NCI-H524 (cell line): ENCODE results near the gene NSG1.
A peak's percentile ranks its signal among the peaks of the same experiment; 100 is the strongest.
"Not testable (repeated sequence)": the region's sequence is repeated elsewhere in the genome, so short reads cannot be mapped to it uniquely, and the experiment has no call there.

Source experiments
- DNase-seq, 2 experiments: peaks; one replicate each; lab custom pipeline; 2025; lab: John Stamatoyannopoulos, UW

The NSG1 gene, protein sequence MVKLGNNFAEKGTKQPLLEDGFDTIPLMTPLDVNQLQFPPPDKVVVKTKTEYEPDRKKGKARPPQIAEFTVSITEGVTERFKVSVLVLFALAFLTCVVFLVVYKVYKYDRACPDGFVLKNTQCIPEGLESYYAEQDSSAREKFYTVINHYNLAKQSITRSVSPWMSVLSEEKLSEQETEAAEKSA

GRCh38 chr4:4386736-4387392, at the start of gene NSG1:
TSS of gene NSG1 (plus strand) at chr4:4387102. CDS start at chr4:4387630, 528 bp downstream.
- DNase-seq = peak in 1 of 2 experiments; percentile 41

DNA sequence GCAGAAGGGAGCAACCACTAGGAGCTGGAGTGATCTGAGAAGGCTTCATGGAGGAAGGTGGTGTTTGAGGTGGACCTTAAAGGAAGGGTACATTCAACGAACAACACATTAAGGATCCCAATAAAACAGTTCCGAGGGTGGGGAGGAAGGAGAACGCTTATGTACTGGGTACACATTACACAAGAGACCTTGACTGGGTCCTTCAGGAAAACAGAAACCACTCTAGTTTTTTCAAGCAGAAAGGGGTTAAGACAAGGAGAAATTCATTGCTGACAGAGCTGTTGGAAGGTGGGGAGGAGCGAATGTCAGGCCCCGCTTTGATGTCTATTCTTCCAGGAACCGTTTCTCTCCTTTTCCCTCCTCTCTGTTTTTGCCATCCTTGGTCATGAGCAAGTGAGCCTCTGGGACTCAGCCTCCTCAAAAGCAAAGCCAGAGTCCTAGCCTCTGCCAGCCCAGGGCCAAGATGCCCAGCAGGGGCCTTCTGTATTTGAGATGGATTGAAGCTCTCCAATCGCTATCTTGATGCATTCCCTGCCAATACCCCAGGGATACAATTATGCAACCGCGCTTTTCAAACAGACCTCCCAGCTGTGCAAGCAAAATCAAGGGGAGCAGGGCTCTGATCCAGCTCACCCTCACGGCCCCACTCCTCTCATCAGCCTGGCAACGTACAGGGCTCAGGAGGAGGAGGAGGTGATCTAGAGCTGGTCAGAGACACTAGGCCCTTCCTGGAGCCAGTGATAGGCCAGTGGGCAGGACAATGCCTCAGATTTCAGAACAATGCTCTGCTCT, 48.5 kb upstream of the NSG1 start:
- DNase-seq = no peak

DNA sequence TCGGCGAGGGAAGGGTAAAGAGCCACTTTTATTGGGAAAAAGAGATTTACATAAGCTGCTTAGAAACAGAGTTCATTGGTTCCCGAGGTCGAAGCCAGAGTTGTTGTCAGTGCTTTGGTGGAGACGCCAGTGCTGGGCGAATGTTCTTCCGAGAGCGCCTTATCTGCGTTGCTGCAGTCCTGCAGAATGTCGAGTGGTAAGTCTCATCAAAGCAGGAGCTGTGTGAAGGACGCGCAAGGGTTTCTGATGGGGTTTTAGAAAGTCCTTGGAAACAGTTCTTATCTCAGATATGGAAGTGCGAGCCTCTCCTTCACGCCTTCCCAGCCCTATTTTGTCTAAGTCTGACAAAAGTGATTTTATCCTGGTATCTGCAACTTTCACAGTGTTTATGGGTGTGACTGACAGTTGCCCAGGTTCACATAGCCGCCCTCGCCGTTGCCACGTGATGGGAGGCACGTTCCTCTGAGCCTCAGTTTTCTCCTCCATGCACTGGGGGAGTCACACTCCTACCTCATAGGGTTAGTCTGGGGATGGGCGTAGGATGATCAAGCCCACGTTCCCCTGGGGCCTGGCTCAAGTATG, 47.3 kb upstream of the NSG1 start:
- no peak for DNase-seq

DNA sequence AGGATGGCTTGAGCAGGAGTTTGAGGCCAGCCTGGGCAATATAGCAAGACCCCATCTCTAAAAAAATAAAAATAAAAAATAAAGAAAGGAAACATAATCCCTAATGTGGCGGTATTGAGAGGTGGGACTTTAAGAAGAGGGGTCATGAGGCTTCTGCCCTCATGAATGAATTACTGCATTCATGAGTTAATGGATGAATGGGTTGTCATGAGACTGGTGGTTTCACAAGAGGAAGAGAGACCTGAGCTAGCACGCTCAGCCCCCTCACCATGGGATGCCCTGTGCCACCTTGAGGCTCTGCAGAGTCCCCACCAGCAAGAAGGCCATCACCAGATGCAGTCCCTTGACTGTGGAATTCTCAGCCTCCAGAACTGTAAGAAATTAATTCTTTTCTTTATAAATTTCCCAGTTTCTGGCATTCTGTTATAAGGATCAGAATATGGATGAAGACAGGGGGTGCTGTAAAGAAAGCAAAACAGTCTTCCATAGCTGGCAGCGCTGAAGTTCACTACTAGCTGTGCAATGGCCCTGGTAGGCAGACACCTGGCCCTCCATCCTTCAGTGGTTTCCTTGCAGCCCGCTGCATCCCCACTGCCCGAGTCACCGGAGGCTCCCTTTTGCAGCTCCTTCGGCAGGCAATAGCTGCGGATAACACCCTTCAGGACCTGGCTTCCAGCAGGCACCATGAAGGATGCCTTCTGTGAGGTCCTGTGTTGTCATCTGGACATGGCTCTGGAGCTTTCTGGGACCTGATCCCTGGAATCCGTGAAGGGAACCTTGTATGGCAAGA, 44.8 kb upstream of the NSG1 start:
- DNase-seq = no peak

GRCh38 chr4:4343038-4343437, 43.9 kb upstream of the NSG1 start:
- DNase-seq = no peak

DNA sequence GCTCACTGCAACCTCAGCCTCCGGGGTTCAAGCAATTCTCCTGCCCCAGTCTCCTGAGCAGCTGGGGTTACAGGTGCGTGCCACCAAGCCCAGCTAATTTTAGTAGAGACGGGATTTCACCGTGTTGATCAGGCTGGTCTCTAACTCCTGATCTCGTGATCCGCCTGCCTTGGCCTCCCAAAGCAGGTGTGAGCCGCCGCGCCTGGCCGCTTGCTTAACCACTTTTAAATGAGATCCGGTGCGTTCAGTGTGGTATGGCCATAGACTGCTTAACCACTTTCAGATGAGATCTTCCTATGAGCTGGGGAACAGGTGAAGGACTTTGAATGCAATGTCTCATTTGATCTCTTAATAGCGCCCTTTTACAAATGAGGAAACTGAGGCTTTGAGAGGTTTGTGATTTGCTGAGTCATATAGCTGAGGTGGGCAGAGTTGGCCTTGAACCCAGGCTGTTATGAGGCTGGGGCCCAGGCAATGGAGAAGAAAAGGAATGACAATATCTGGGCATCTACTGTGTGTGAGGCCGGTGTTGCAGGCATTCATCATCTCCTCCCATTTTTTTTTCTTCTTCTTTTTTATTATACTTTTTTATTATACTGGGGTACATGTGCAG, 41.9 kb upstream of the NSG1 start:
- no peak for DNase-seq

DNA sequence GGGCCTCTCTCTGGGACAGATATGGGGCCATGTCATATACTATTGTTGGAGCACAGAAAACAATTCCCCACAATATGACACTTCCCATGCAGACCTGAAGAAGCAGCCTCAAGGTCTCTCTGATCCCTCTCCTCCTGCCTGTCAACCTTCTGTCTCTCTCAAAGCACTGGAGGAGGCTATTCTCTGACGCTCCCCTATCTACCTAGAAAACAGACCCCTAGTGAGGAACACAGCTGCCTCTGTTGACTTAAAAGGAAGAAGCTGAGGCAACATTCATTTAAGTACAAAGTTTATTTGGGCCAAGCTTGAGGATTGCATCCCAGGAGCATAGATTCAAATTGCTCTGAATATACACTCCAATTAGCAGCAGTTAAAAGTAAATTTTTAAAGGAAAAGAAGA, 39.3 kb upstream of the NSG1 start:
- DNase-seq = no peak

DNA sequence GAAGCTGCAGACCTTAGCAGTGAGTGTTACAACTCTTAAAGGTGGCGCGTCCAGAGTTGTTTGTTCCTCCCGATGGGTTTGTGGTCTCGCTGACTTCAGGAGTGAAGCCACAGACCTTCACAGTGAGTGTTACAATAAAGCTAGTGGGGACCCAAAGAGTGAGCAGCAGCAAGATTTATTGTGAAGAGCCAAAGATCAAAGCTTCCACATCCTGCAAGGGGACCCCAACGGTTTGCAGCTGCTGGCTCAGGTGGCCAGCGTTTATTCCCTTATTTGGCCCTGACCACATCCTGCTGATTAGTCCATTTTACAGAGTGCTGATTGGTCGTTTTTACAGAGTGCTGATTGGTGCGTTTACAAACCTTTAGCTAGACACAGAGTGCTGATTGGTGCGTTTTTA, 38.3 kb upstream of the NSG1 start:
- not testable (repeated sequence) for DNase-seq

GRCh38 chr4:4349867-4350266, 37.0 kb upstream of the NSG1 start:
- DNase-seq = no peak

GRCh38 chr4:4350909-4351308, 36.0 kb upstream of the NSG1 start:
- DNase-seq = no peak

GRCh38 chr4:4355302-4355701, 31.6 kb upstream of the NSG1 start:
- DNase-seq = no peak

DNA sequence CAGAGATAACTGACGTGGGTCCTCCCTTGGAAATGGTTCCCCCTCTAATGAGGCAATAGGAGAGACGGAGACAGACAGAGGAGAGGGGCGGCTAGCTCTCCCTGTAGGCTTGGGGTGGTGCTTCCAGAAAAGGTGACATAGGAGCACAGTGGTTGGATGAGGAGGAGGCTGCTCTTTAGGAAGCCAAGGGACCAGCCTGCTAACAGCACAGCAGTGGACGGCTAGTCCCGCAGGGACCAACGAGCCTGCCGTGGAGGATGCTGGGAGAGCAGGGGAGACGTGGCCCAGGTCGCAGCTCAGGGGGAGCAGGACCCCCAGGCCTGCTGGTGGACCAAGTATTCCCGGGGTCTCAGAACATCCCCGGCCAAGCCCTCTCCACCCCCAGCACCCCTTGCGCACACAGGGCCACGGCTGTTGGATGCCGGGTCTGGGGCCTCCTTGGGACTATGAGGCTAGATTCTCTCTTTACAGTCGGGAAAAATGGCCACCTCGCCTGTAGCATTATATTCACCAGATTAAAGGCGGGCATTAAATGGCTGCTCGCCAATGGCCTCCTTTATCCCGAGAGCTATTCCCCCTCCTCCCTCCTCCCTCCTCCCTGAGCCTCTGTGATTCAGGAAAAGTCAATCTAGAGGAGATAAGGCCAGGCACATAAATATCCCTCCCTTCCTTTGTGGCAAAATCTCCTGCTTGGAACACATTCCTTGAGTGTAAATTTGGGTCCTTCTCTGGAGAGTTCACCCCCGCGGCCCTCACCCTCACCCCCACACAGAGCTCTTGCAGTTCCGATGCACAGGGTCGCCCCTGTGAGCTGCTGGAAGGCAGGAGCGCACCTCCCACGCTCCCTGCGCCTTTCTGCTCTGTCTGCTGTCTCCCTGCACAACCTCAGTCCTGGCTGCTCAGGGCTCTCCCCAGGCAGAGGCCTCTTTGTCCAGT, 30.5 kb upstream of the NSG1 start:
- no peak for DNase-seq

DNA sequence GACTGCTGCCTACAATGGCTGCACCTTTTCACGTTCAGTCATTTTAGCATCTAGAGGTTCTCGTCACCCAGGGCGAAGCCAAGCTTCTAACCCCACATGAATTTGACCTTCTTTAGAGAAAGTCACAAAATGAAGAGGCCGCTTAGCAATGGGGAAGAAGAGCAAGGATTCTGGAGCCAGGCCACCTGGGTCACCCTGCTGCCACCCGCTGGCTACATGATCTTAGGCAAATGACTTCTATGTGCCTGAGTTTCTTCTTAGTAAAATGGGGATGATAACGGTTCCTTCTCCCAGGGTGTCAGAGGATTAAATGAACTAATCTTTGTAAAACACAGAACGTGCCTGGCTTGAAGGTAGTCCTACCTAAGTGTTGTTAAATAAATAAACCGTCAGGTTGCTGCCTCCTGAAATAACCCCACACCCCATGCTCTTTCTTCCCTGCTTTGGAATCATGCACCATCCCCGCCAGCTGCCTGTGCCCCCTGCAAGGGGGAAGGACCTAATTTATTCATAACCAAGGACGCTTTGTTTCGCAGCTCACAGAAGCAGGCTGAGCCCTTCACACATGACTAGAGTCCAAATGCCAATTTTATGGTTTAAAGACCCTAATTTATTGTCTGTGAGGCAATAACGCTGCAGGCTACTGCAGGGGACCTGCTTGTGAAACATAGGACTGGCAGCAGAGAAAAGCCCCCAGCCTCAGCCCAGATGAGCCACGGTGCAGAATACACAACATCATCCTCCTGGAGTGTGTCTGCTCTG, 28.6 kb upstream of the NSG1 start:
- no peak for DNase-seq

GRCh38 chr4:4361883-4362282, 25.0 kb upstream of the NSG1 start:
- no peak for DNase-seq

DNA sequence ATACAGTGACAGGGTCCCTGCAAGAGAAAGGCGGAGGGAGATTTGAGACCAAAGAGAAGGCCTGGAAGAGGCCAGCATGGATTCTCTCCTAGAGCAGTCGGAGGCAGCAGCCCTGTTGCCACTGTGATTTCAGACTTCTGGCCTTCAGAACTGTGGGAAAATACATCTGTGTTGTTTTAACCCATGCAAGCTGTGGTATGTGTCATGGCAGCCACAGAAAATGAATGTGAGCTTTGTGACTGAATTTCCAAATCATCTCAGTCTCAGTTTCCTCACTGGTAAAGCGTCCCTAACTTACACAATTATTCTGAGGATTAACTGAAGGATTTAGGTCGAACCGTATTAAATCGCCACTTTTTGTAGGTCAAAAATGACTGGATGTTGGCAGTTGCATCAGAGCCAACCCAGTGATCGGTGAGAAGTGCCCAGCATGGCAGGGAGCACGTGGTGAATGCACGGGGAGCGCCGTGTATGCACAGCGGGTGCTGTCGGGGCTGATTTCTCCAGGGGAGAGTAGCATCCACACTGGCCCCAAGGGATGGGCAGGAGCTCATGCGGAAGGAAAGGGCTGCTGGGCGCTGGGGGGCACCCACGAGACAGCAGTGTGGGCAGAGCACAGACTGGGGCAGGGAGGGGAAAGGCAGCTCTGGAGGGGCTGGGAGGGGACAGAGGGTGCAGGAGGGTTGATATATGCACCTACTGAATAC, 23.8 kb upstream of the NSG1 start:
- DNase-seq = no peak

- no peak for DNase-seq
Measured at GRCh38 chr4:4364061-4364460, 22.8 kb upstream of the NSG1 start.

DNA sequence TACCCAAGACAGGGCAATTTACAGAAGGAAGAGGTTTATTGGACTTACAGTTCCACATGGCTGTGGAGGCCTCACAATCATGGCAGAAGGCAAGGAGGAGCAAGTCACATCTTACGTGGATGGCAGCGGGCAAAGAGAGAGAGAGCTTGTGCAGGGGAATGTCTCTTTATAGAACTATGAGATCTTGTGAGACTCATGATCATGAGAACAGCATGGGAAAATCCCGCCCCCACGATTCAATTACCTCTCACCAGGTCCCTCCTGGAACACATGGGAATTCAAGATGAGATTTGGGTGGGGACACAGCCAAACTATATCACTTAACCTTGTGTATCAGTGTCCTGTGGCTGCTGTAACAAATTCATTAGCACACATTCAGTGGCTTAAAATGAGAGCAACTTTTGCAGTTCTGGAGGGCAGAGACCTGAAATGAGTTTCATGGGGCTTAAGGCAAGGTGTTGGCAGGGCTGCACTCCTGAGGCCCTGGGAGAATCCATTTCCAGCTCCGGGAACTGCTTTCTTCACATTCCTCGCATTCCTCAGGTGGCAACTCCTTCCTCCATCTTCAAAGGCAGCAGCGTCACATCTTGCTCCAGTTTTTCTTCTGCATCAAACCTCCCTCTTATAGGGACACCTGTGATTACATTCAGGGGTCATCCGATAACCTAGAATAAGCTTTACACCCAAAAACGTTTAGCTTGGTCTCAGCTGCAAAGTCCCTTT, 22.3 kb upstream of the NSG1 start:
- DNase-seq = no peak

GRCh38 chr4:4368809-4369580, 17.9 kb upstream of the NSG1 start:
- no peak for DNase-seq
